NCI-H2029 (cell line): ENCODE measurements around the gene WDPCP.
"Not testable (repeated sequence)": the region's sequence is repeated elsewhere in the genome, so short reads cannot be mapped to it uniquely, and the experiment has no call there.

ENCODE experiments used
- DNase-seq: peaks from one replicate; lab custom pipeline; 2025; lab: John Stamatoyannopoulos, UW

WDPCP gene

GRCh38 chr2:63446658-63447057 is 141.6 kb downstream of the WDPCP start:
- no peak for DNase-seq

GRCh38 chr2:63444565-63445288 is 143.6 kb downstream of the WDPCP start:
- no peak for DNase-seq

GRCh38 chr2:63440612-63441011 is 147.7 kb downstream of the WDPCP start:
- no peak for DNase-seq

GRCh38 chr2:63438181-63438580 is 150.1 kb downstream of the WDPCP start:
- no peak for DNase-seq

GRCh38 chr2:63436488-63436887 is 151.8 kb downstream of the WDPCP start:
- DNase-seq = no peak

GRCh38 chr2:63435070-63435469 is 153.2 kb downstream of the WDPCP start:
- DNase-seq = no peak

- DNase-seq = no peak
These were observed 154.0 kb downstream of the WDPCP start for GRCh38 chr2:63434024-63435001.

GRCh38 chr2:63432373-63432772 is 155.9 kb downstream of the WDPCP start:
- DNase-seq = no peak

- no peak for DNase-seq
These were observed 162.7 kb downstream of the WDPCP start for GRCh38 chr2:63425606-63426005.

- DNase-seq = no peak
These were observed 163.2 kb downstream of the WDPCP start for GRCh38 chr2:63425079-63425416.

- no peak for DNase-seq
These were observed 163.8 kb downstream of the WDPCP start for GRCh38 chr2:63424329-63425078.

GRCh38 chr2:63422556-63422955 is 165.7 kb downstream of the WDPCP start:
- no peak for DNase-seq

GRCh38 chr2:63408530-63408929 is 179.7 kb downstream of the WDPCP start:
- DNase-seq = no peak

- no peak for DNase-seq
These were observed 181.6 kb downstream of the WDPCP start for GRCh38 chr2:63406641-63407040.

- DNase-seq = no peak
These were observed 184.5 kb downstream of the WDPCP start for GRCh38 chr2:63403820-63404219.

- DNase-seq = not testable (repeated sequence)
These were observed 185.4 kb downstream of the WDPCP start for GRCh38 chr2:63402889-63403288.

- DNase-seq = no peak
These were observed 189.1 kb downstream of the WDPCP start for GRCh38 chr2:63399156-63399555.

- no peak for DNase-seq
These were observed 208.8 kb downstream of the WDPCP start for GRCh38 chr2:63379451-63379850.

- no peak for DNase-seq
These were observed 209.7 kb downstream of the WDPCP start for GRCh38 chr2:63378589-63378988.

GRCh38 chr2:63374341-63374740 is 213.9 kb downstream of the WDPCP start:
- DNase-seq = no peak

GRCh38 chr2:63372549-63372948 is 215.7 kb downstream of the WDPCP start:
- no peak for DNase-seq

- no peak for DNase-seq
These were observed 219.1 kb downstream of the WDPCP start for GRCh38 chr2:63369146-63369545.
